Suprapubic skin (tissue), 4 donors: ENCODE data around the gene CACNA1G. TPM values are rescaled to one million over a fixed set of nuclear protein-coding genes. Genes with fewer than 3 reads are reported as not detected.
A peak's percentile ranks its signal among the peaks of the same experiment; 100 is the strongest.

ENCODE experiments used
- DNase-seq, 2 donors: peaks; one replicate each; pipeline ENCODE4 v3.0.0-alpha.2; 2019; ENCODE audit warnings: low spot score in 2 of 2
- H3K27ac ChIP-seq: fragments of 200-600 bp; sonication (generic); one replicate; pipeline ENCODE4 v1.5.1; 2019
- H3K27me3 ChIP-seq: fragments of 200-600 bp; sonication (generic); one replicate; pipeline ENCODE4 v1.5.1; 2019
- H3K36me3 ChIP-seq: fragments of 200-600 bp; sonication (generic); one replicate; pipeline ENCODE4 v1.5.1; 2019
- H3K4me1 ChIP-seq: fragments of 200-600 bp; sonication (generic); one replicate; pipeline ENCODE4 v1.5.1; 2019
- H3K4me3 ChIP-seq: fragments of 200-600 bp; sonication (generic); one replicate; pipeline ENCODE4 v1.5.1; 2019; ENCODE audit warnings: mild to moderate bottlenecking
- H3K9me3 ChIP-seq: fragments of 200-600 bp; sonication (generic); one replicate; pipeline ENCODE4 v1.5.1; 2019
- CTCF ChIP-seq, 2 donors: fragments of 200-600 bp in 1 of 2; fragments of 450-650 bp in 1 of 2; sonication (generic) in 1 of 2; IDR thresholded peaks; one replicate each; pipeline ENCODE4 v1.5.1; 2016 to 2019; ENCODE audit warnings: antibody characterized with exemption in 2 of 2, mild to moderate bottlenecking in 1 of 2, moderate library complexity in 1 of 2
- EP300 ChIP-seq: sonication (generic); formaldehyde crosslinking; IDR thresholded peaks from one replicate; pipeline ENCODE4 v1.6.1; 2017; ENCODE audit warnings: antibody characterized with exemption
- POLR2A ChIP-seq, 2 donors: fragments of 450-650 bp; IDR thresholded peaks; one replicate each; pipeline ENCODE4 v1.6.1; 2017; ENCODE audit warnings: antibody characterized with exemption in 2 of 2, mild to moderate bottlenecking in 2 of 2, moderate library complexity in 2 of 2
- POLR2AphosphoS5 ChIP-seq, 3 donors: sonication (generic); formaldehyde crosslinking; IDR thresholded peaks; one replicate each; pipeline ENCODE4 v1.6.1; 2017; ENCODE audit warnings: antibody characterized with exemption in 3 of 3
- WGBS: methylation state at CpG from one replicate; pipeline ENCODE4 v1.1.5; 2018; 5-methylcytosine and 5-hydroxymethylcytosine counted together
- total RNA-seq, 4 donors: library from RNA; depleted of rRNA; stranded (reverse); fragments of >200 nt; gene quantifications; one replicate each; pipeline ENCODE4 v1.1.0, GENCODE V29; 2016

CACNA1G gene
- total RNA-seq, result 1 to 10 TPM; 1.1 to 9.9 (median 2.7) TPM

DNA sequence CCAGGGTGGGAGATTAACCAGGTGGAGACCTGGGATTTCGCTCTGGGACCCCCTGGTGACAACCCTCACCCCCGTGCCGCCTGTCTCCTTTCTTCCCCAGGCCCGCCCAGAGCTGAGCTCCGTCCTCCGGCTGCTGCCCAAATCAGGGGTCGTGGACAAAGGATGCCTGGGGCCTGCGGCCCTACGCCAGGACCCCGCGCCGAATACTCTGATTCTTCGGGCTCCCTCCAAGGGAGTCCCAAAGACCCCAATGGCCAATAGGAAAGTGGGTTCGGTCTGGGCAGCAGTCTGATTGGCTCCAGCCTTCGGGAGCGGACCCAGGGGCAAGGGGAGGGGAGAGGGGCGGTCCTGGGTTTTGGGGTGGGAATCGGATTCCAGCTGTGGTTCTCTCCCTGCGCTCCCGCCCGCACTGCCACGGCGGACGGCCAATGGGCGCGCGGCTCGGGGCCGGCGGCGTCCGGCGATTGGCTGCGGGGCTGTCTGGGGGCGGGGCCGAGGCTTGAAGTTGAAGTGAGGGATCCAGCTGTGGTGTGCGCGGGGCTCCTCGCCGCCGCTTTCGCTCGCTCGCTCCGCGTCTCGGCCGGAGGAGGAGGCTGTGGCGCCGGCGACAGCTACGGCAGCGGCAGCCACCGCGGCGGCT lies at the start of gene CACNA1G:
Gene CACNA1G (plus strand): TSS at position 531 of the 640 bp plus-strand sequence. CDS start 745 bp downstream, outside the sequence.
- peak; percentile 93 to 96 for DNase-seq
- Histone ChIP-seq H3K36me3 (peaks cover 7% of the 10 kb centered on the region), H3K4me1 (peaks cover 68% of the 10 kb centered on the region), H3K27ac (no peak within 1 kb of the TSS), H3K27me3 (peaks cover 49% of the 10 kb centered on the region), H3K4me3 (peak within 1 kb of the TSS; percentile 71), H3K9me3 (no peaks in the 10 kb centered on the region)
- under 1% methylated on average over 31 of the region's 56 CpGs for WGBS
- TF ChIP-seq CTCF (IDR thresholded peaks at IDR 0.05), result no peak
- TF ChIP-seq POLR2A (IDR thresholded peaks at IDR 0.05), result peak in 1 of 2 donors; percentile 50

GRCh38 chr17:50511058-50511457 lies 49.5 kb upstream of the CACNA1G start:
- no peak overlapping the region for H3K27ac ChIP-seq
- no peaks in the 10 kb centered on the region for H3K27me3 ChIP-seq
- DNase-seq, result no peak
- H3K9me3 ChIP-seq, result no peaks in the 10 kb centered on the region
- TF ChIP-seq EP300 (no peak), POLR2AphosphoS5 (IDR thresholded peaks at IDR 0.05) (no peak)
- 36% methylated on average over 3 of the region's 3 CpGs for WGBS
- no peak overlapping the region for H3K4me3 ChIP-seq
- no peaks in the 10 kb centered on the region for H3K36me3 ChIP-seq
- peaks cover 34% of the 10 kb centered on the region for H3K4me1 ChIP-seq

- no peaks in the 10 kb centered on the region for H3K9me3 ChIP-seq
- DNase-seq, result no peak
- no peak for TF ChIP-seq POLR2A (IDR thresholded peaks at IDR 0.05)
- no peak for TF ChIP-seq POLR2AphosphoS5 (IDR thresholded peaks at IDR 0.05)
- TF ChIP-seq EP300, result no peak
- no peak for TF ChIP-seq CTCF (IDR thresholded peaks at IDR 0.05)
- no peaks in the 10 kb centered on the region for H3K36me3 ChIP-seq
- 75% methylated on average over 4 of the region's 4 CpGs for WGBS
- peaks cover 28% of the 10 kb centered on the region for H3K4me1 ChIP-seq
- no peaks in the 10 kb centered on the region for H3K27me3 ChIP-seq
- no peak overlapping the region for H3K4me3 ChIP-seq
- no peak overlapping the region for H3K27ac ChIP-seq
These were observed 47.0 kb upstream of the CACNA1G start for GRCh38 chr17:50513495-50513894.

- WGBS, result 70% methylated on average over 3 of the region's 3 CpGs
These were observed 46.1 kb upstream of the CACNA1G start for GRCh38 chr17:50514388-50514787.

DNA sequence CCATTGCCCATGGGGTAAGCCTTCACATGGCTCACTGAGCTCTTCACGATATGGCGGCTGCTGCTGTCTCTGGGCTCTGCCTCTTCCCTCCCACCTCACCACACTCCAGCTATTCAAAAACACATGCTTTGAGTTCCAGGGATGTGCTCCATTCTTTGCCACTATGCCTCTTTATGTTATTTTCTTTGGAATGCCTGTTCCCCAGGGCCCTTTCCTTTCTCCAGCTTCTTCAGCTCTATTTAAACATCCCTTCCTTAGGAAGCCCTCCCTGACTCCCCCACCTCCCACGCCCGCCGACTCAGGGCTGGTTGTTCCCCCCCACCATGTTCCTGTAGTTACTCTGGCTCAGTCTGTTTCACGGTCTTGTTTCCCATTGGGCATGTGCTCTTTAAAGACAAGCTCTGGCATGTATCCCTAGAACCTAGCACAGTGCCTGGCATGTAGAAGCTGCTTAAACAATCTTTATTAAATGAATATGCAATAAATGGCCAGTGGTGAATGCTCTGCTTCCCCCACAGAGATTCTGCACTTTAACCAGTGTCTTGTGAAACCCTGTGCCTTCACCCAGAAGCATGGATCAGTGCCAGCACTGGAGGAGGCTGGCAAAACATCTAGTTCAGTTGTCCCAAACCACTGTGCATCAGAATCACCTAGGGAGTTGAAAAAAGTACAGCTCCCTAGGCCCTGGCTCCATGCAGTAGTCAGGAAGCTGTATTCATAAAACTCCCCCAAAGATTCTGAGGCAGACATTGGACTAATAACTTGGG lies 45.4 kb upstream of the CACNA1G start:
- 58% methylated on average over 6 of the region's 6 CpGs for WGBS
- no peak for DNase-seq

More at GRCh38 chr17:50514388-50514787, 46.1 kb upstream of the CACNA1G start:
- TF ChIP-seq POLR2A (IDR thresholded peaks at IDR 0.05) (no peak), EP300 (no peak), CTCF (IDR thresholded peaks at IDR 0.05) (no peak), POLR2AphosphoS5 (IDR thresholded peaks at IDR 0.05) (no peak)
- no peak for DNase-seq
- Histone ChIP-seq H3K27me3 (no peaks in the 10 kb centered on the region), H3K4me1 (peaks cover 21% of the 10 kb centered on the region), H3K9me3 (no peaks in the 10 kb centered on the region), H3K4me3 (no peak overlapping the region), H3K27ac (no peak overlapping the region), H3K36me3 (no peaks in the 10 kb centered on the region)

More for the DNA sequence above, 45.4 kb upstream of the CACNA1G start:
- Histone ChIP-seq H3K4me1 (peaks cover 21% of the 10 kb centered on the region), H3K27ac (no peak overlapping the region), H3K4me3 (no peak overlapping the region), H3K27me3 (no peaks in the 10 kb centered on the region), H3K36me3 (no peaks in the 10 kb centered on the region), H3K9me3 (no peaks in the 10 kb centered on the region)
- TF ChIP-seq CTCF (IDR thresholded peaks at IDR 0.05), result no peak
- no peak for TF ChIP-seq POLR2AphosphoS5 (IDR thresholded peaks at IDR 0.05)
- TF ChIP-seq POLR2A (IDR thresholded peaks at IDR 0.05), result no peak
- TF ChIP-seq EP300, result no peak
